Measurements from ENCODE around the gene BAZ2A. TPM values are rescaled to one million over a fixed set of nuclear protein-coding genes. Genes with fewer than 3 reads are reported as not detected.

Gene BAZ2A
- total RNA-seq, 1 experiment from 2014 or later: 106 TPM

DNA sequence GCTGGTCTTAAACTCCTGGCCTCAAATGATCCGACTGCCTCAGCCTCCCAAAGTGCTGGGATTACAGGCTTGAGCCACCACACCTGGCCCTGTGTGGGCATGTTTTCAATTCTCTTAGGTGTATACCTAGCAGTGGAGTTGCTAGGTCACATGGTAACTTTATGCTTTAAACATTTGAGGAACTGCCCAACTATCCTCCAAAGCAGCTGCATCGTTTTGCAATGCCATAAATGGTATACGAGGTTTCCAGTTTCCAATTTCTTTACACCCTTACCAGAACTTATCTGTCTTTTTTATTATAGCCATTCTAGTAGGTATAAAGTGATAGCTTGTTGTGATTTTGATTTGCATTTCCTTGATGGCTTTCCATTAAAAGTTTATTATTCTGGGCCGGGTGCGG is 83.4 kb downstream of the BAZ2A start:
- DNase-seq (ENCODE audit: low read depth, low spot score) (no peak), ATAC-seq (no peak)
- Histone ChIP-seq H3K9me3 (ENCODE audit: control insufficient read depth in 1 of 2, insufficient read depth in 1 of 2, low read depth in 1 of 2, low read length in 2 of 2) (no peaks in the 10 kb centered on the region), H3K9ac (ENCODE audit: low read length) (no peak overlapping the region), H3K9me2 (ENCODE audit: insufficient read depth) (no peaks in the 10 kb centered on the region), H3K4me3 (replicated peaks in 1 of 2; ENCODE audit: low read depth in 1 of 2, low read length in 2 of 2) (no peak overlapping the region), H2AFZ (ENCODE audit: low read depth, low read length, poor library complexity, severe bottlenecking) (no peak overlapping the region), H3K36me3 (ENCODE audit: control insufficient read depth in 1 of 2, insufficient read depth in 2 of 2, low read length in 2 of 2) (no peaks in the 10 kb centered on the region), H3K27ac (ENCODE audit: low read depth, low read length) (no peak overlapping the region), H3K4me1 (ENCODE audit: control insufficient read depth in 1 of 2, insufficient read depth in 2 of 2, low read length in 2 of 2) (no peaks in the 10 kb centered on the region), H4K20me1 (ENCODE audit: insufficient read depth) (no peaks in the 10 kb centered on the region), H3K27me3 (ENCODE audit: insufficient read depth, low read length) (no peaks in the 10 kb centered on the region), H3K4me2 (ENCODE audit: low read length) (no peak overlapping the region), H3K79me2 (ENCODE audit: insufficient read depth, low read length) (peaks cover 59% of the 10 kb centered on the region)
- intact Hi-C loops (cut with micrococcal nuclease): no loop called here
- ChIA-PET RAD21 (ENCODE audit: low non-redundant PET in 1 of 2, low total read pairs in 2 of 2, uncharacterized antibody in 2 of 2, unreplicated experiment in 2 of 2) (no interaction called here), CTCF (no interaction called here), POLR2A (interaction anchor here (0.6 kb wide), 1 partner anchor 179 kb away, joined by 3 read pairs; the partner anchor contains the start of gene NACA)
- BruUV-seq (replicated peaks): no TSS peak
- TF ChIP-seq POLR2AphosphoS5 (IDR thresholded peaks at IDR 0.05; ENCODE audit: low read depth, low read length) (no peak), EZH2phosphoT487 (IDR thresholded peaks at IDR 0.05; ENCODE audit: borderline replicate concordance) (no peak), EGR1 (IDR thresholded peaks at IDR 0.05; ENCODE audit: low read depth) (no peak), ZNF274 (IDR thresholded peaks at IDR 0.05; ENCODE audit: low read depth, low read length) (no peak), JUND (IDR thresholded peaks at IDR 0.05) (no peak), POLR2A (IDR thresholded peaks at IDR 0.05; ENCODE audit: borderline replicate concordance, extremely low read depth, insufficient read depth, insufficient read length) (no peak), YY1 (IDR thresholded peaks at IDR 0.05; ENCODE audit: extremely low read depth, insufficient replicate concordance, low read depth, low read length) (no peak), CEBPB (IDR thresholded peaks at IDR 0.05; ENCODE audit: low read depth) (no peak), TCF7L2 (IDR thresholded peaks at IDR 0.05; ENCODE audit: borderline replicate concordance, extremely low read depth, insufficient read depth, insufficient read length) (no peak), ELF1 (IDR thresholded peaks at IDR 0.05; ENCODE audit: borderline replicate concordance, low read depth) (no peak), SP1 (IDR thresholded peaks at IDR 0.05; ENCODE audit: low read depth) (no peak), SIN3A (IDR thresholded peaks at IDR 0.05; ENCODE audit: low read depth) (no peak), FOSL1 (IDR thresholded peaks at IDR 0.05; ENCODE audit: low read depth) (no peak), ZFX (IDR thresholded peaks at IDR 0.05) (no peak), RAD21 (IDR thresholded peaks at IDR 0.05; ENCODE audit: low read depth) (no peak), CBX3 (IDR thresholded peaks at IDR 0.05; ENCODE audit: low read depth) (no peak)
- TF ChIP-seq, protein P1, sequence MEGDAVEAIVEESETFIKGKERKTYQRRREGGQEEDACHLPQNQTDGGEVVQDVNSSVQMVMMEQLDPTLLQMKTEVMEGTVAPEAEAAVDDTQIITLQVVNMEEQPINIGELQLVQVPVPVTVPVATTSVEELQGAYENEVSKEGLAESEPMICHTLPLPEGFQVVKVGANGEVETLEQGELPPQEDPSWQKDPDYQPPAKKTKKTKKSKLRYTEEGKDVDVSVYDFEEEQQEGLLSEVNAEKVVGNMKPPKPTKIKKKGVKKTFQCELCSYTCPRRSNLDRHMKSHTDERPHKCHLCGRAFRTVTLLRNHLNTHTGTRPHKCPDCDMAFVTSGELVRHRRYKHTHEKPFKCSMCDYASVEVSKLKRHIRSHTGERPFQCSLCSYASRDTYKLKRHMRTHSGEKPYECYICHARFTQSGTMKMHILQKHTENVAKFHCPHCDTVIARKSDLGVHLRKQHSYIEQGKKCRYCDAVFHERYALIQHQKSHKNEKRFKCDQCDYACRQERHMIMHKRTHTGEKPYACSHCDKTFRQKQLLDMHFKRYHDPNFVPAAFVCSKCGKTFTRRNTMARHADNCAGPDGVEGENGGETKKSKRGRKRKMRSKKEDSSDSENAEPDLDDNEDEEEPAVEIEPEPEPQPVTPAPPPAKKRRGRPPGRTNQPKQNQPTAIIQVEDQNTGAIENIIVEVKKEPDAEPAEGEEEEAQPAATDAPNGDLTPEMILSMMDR (IDR thresholded peaks at IDR 0.05 in 2 of 3, conservative IDR thresholded peaks at IDR 0.05 in 1 of 3; ENCODE audit: borderline replicate concordance in 1 of 3, insufficient read depth in 1 of 3, low read depth in 2 of 3, low read length in 2 of 3): no peak
- TF ChIP-seq, protein P2, sequence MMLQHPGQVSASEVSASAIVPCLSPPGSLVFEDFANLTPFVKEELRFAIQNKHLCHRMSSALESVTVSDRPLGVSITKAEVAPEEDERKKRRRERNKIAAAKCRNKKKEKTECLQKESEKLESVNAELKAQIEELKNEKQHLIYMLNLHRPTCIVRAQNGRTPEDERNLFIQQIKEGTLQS (IDR thresholded peaks at IDR 0.05): no peak
- TF ChIP-seq, protein P3, sequence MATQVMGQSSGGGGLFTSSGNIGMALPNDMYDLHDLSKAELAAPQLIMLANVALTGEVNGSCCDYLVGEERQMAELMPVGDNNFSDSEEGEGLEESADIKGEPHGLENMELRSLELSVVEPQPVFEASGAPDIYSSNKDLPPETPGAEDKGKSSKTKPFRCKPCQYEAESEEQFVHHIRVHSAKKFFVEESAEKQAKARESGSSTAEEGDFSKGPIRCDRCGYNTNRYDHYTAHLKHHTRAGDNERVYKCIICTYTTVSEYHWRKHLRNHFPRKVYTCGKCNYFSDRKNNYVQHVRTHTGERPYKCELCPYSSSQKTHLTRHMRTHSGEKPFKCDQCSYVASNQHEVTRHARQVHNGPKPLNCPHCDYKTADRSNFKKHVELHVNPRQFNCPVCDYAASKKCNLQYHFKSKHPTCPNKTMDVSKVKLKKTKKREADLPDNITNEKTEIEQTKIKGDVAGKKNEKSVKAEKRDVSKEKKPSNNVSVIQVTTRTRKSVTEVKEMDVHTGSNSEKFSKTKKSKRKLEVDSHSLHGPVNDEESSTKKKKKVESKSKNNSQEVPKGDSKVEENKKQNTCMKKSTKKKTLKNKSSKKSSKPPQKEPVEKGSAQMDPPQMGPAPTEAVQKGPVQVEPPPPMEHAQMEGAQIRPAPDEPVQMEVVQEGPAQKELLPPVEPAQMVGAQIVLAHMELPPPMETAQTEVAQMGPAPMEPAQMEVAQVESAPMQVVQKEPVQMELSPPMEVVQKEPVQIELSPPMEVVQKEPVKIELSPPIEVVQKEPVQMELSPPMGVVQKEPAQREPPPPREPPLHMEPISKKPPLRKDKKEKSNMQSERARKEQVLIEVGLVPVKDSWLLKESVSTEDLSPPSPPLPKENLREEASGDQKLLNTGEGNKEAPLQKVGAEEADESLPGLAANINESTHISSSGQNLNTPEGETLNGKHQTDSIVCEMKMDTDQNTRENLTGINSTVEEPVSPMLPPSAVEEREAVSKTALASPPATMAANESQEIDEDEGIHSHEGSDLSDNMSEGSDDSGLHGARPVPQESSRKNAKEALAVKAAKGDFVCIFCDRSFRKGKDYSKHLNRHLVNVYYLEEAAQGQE (IDR thresholded peaks at IDR 0.05; ENCODE audit: low read depth): no peak
